GM21360 (cell line): Measurements from ENCODE around the gene PVR.

ENCODE experiments used
- ATAC-seq: cut with Tn5 transposase; IDR thresholded peaks from one replicate; pipeline ENCODE4 v1.9.1; 2021; ENCODE audit warnings: mild to moderate bottlenecking, moderate library complexity; ENCODE audit not compliant: unreplicated experiment

The PVR gene

DNA sequence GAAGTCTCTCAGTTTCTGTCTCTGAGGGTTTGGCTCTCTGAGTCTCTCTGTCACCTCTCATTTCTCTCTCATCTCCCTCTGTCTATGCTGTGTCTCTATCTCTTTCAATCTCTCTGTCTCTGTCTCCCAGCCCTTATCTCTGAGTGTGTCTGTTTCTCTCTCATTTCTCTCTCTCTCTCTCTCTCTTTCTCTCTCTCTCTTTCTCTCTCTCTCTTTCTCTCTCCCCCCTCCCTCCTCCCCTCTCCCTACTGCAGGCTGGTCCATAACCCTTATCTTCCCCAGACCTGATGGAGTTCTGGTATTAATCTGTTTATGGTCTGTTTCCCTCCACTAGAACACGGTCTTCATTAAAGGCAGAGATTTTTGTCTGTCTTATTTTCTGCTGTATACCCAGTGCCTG is 1.3 kb upstream of the PVR start:
- ATAC-seq: no peak

- ATAC-seq: no peak
Measured at GRCh38 chr19:44644402-44645016, 799 bp downstream of the PVR start.

GRCh38 chr19:44645407-44646048 is 1.8 kb downstream of the PVR start:
- ATAC-seq: no peak

DNA sequence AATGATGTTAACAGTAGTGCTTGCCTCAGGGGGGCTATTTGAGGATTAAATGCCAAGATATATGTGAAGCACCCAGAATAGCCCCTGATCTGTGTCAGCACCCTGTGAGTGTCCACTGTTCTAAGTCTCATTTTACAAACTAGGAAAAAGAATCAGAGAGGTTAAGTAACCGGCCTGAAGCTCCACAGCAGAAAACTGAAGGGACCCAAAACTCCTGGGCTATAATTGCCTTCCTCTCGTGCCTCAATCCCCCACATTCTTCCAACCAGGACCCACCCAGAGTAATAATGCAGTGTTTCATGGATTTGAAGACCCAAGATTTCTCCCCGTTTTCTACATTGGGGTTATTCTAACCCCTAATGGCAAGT is 2.3 kb downstream of the PVR start:
- ATAC-seq: no peak

DNA sequence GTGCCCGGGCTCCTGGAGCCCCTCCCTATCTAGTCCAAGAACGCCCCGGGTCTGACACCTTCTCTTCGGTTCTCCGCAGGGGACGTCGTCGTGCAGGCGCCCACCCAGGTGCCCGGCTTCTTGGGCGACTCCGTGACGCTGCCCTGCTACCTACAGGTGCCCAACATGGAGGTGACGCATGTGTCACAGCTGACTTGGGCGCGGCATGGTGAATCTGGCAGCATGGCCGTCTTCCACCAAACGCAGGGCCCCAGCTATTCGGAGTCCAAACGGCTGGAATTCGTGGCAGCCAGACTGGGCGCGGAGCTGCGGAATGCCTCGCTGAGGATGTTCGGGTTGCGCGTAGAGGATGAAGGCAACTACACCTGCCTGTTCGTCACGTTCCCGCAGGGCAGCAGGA is 3.4 kb downstream of the PVR start:
- no peak for ATAC-seq

DNA sequence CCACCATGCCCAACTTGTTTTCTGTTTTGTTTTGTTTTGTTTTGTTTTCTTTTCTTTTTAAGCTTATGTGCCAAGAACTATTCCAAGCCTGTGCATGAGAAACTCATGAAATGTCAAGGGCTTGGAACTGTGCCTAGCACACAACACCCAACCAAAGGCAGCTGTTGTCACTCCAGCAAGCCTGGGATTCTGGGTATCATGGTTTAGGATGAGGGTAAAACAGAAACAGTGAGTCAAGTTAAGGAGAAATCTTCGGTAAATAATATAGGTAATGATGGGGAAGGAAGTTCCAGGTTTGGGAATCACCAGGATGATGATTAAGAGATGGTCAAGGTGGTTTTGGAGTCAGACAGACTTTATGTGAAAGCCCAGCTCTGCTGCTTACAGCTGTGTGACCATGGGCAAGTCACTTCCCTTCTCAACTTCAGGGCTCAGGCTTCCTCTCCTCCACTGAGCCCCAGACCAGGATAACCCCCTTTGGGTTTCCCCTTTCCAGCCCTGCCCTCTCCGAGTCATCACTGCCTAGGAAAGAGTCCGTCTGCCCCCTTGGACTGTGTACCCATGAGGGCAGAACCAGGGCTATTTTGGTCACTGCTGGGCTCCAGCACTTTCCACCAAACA is 5.0 kb downstream of the PVR start:
- ATAC-seq: no peak

DNA sequence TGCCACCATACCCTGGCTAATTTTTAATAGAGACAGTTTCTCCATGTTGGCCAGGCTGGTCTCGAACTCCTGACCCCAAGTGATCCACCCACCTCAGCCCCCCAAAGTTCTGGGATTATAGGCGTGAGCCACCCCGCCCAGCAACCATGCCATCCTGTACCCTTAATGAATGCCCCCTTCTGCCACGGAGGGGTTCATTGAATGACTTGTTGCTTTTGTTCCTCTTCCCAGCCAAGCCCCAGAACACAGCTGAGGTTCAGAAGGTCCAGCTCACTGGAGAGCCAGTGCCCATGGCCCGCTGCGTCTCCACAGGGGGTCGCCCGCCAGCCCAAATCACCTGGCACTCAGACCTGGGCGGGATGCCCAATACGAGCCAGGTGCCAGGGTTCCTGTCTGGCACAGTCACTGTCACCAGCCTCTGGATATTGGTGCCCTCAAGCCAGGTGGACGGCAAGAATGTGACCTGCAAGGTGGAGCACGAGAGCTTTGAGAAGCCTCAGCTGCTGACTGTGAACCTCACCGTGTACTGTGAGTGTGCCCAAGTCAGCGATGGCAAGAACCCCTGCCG is 6.0 kb downstream of the PVR start:
- ATAC-seq: no peak

DNA sequence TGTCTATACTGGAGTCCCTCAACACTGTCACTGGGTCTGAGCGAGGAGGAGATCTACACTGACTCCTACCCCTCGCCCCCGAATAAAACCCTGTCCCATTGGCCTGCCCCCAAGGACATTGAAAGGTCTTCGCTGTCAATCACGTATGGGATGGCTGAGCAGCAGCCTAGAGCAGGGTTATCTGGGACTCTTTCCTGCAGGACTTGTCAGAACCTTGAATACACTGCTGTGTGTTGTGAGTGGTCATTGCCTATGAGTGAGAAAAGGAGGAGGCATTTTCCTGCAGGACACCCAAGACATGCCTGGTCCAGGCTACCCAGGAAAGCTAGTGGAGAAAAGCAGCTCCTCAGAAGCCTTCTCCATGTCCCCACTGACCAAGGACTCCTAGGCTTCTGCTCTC is 9.6 kb downstream of the PVR start:
- ATAC-seq: no peak

GRCh38 chr19:44653977-44654774 is 10.5 kb downstream of the PVR start:
- ATAC-seq: peak; percentile 84

GRCh38 chr19:44657211-44657921 is 13.7 kb downstream of the PVR start:
- ATAC-seq: no peak

GRCh38 chr19:44658069-44658733 is 14.5 kb downstream of the PVR start:
- no peak for ATAC-seq

DNA sequence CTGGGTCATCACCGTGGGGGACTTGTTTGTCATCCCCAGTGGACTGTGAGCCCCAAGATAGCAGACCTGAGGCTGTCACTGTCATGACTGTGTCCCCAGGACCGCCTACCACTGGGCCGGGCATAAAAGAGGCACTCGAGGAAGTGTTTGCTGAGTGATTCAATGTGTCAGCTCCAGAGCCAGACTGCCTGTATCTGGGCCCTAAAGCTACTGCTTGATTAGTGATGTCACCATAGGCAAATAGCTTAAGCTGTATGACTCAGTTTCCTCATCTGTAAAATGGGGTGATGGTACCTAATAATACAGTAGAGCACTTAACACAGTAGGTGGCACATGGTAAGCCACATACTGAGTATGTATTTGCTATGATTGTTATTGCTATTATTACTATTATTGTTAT is 16.4 kb downstream of the PVR start:
- no peak for ATAC-seq

- no peak for ATAC-seq
Measured at GRCh38 chr19:44661205-44661604, 17.5 kb downstream of the PVR start.

DNA sequence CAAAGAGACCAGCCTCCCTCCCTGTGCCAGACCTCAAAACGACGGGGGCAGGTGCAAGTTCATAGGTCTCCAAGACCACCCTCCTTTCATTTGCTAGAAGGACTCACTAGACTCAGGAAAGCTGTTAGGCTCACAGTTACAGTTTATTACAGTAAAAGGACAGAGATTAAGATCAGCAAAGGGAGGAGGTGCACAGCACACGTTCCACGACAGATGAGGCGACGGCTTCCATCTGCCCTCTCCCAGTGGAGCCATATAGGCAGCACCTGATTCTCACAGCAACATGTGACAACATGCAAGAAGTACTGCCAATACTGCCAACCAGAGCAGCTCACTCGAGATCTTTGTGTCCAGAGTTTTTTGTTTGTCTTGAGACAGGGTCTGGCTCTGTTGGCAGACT is 18.2 kb downstream of the PVR start:
- ATAC-seq: no peak

DNA sequence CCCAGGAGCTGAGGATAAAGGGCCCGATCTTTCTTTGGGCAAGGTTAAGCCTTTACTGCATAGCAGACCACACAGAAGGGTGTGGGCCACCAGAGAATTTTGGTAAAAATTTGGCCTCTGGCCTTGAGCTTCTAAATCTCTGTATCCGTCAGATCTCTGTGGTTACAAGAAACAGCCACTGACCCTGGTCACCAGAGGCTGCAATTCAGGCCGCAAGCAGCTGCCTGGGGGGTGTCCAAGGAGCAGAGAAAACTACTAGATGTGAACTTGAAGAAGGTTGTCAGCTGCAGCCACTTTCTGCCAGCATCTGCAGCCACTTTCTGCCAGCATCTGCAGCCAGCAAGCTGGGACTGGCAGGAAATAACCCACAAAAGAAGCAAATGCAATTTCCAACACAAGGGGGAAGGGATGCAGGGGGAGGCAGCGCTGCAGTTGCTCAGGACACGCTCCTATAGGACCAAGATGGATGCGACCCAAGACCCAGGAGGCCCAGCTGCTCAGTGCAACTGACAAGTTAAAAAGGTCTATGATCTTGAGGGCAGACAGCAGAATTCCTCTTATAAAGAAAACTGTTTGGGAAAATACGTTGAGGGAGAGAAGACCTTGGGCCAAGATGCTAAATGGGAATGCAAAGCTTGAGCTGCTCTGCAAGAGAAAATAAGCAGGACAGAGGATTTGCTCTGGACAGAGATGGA is 19.1 kb downstream of the PVR start:
- no peak for ATAC-seq

DNA sequence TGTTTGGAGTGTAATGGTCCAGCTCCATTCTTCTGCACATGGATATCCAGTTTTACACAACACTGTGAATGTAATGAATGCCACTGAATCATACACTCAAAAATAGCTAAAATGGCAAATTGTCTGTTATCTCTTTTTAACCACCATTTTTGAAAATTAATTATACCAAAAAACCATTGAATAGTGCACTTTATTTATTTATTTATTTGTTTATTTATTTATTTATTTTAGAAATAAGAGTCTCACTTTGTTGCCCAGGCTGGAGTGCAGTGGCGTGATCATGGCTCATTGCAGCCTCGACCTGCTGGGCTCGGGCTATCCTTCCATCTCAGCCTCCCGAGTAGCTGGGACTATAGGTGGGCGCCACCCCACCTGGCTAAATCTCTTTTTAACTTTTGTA is 20.3 kb downstream of the PVR start:
- no peak for ATAC-seq

DNA sequence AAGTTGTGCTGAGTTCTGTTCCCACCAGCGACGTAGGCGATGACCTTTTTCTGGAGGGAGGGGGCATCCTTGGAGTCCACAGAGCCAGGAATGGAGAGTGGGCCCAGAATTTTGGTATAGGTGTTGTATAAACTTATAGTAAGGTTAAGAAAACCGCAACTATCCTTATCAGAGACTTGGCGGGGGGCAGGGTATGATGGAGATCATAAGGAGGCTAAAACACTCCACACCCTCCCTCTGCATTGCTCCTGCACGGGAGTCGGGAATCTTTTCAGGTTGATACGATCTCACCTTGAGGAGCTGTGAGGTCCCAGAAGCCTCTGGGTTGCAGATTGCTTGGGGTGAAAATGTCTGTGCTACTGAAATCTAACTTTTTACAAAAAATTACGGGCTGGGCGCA is 21.3 kb downstream of the PVR start:
- no peak for ATAC-seq

- ATAC-seq: no peak
Measured at GRCh38 chr19:44666852-44667556, 23.3 kb downstream of the PVR start.
